Femur (tissue), 1 donor: Measurements from ENCODE around the gene AFF1.

Source experiments
- DNase-seq: peaks from one replicate; pipeline ENCODE4 v3.0.0-alpha.2; 2017

AFF1 gene

DNA sequence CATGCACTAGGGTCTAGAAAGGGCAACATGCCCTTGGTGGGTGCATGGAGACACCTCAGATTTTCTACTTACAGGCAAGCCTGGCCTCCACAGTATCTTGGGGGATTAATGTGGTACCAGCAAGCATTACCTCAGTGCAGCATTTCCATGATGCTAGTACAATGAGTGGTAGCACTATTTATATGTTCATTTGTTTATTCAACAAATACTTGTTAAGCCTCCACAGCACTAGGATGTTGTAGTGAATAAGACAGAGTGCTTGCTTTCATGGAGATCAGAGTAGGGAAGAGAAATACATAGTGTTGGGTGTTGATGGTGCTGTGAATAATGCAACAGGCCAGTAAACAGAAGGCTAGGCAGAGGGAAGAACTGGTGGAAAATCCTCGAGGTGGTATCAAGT, 152.2 kb downstream of the AFF1 start:
- no peak for DNase-seq

DNA sequence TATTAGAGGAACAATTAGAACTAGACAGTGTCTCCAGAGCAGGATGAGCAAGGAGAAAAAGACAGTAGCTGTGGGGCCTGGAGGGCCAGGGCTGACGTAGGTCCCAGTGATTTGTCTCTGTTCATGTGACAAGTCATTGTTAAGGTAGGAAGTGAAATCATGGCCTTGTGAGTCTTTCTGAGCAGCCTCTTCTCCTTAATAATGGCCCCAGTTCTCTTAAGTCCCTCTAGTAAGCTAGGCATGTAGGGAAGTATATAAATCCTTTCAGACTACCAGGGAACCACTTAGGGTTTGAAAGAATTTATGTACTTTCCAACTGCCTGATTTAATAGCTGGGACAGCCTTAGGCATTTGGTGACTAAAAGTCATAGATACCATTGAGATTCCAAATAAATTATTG, 152.6 kb downstream of the AFF1 start:
- DNase-seq, result no peak

DNA sequence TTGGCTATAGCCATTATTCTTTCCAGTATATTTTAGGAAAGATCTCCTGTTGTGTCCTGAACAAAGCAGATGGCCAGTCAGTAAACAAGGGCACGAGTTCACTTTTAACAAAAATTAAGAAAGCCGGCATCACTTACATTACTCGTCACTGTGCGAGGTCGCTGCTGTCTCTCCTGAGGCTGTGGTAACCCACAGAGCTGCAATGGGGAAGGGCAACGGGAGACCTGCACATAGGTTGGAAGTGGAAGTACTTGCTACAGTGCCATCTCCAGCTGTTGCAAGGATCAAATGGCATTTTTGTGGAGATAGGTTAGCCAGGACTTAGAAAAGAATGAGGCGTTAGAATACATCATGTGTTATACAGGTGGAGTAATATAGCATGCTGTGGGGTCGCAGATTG, 153.4 kb downstream of the AFF1 start:
- DNase-seq, result no peak

DNA sequence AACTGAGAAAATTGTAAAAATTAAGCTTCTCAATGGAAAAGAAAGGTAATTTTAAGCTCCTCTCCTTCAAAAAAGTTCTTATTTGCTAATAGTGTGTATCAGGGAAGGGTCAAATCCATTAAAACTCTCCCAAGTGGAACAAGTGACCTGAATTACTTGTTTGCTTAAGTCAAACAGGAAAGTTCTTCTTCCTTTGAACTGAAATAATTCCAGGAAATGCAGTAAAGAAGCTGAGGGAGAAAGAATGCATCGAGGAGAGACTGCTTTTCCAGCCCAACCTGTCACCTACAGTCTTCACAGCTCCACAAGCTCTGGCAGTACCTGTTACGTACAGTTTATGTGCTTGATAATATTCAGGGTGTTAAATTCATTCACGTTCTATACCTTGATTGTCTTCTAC, 154.6 kb downstream of the AFF1 start:
- DNase-seq, result no peak

DNA sequence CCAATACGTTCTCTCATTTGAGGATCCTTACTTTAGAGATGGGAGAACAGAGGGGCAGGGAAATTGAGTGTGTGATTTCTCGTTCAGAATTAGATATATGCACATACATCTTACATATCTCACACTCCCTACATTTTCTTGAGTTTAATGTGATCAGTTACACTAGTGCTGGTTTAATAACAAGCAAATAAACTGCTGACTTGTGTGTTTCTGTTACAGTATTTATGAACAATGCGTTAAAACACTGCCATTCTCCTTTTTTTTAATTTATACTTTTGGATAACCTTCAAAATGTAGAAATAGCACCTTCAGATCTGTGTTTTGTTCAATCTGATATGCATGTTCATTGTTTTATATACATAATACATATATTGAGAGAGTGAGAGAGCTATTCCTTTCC, 155.5 kb downstream of the AFF1 start:
- DNase-seq, result no peak

DNA sequence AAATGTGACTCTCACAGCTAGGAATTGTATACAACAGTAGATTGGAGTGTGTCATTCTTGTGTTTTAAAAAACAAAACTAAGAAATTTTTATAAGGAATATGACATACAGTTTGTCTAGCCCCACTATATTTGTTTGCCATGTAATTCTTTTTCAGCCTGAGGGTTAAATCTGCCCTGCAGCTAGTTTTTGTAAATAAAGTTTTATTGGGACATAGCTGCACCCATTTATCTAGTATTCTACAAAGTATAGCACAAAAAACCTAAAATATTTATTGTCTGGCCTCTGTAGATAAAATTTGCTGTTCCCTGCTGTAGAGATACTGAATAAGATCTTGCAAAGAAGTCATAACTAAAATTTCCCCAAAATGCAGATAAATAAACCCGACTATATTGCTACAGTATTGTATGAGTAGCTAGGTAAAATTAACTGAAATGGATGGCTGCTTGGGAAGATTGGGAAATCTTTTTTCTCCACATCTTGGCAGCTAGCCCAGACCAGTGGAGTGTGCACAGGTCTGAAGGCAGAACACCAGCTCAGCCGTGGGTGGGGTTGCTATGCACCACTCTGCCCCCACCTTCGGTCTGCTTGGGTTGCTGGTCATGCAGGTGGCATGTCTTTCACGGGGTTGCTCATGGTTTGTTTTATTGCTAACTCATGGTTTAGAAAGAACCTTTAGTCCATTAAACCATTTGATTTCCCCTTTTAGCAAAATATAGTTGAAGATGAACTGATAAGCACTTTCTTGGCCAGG, 157.8 kb downstream of the AFF1 start:
- no peak for DNase-seq

DNA sequence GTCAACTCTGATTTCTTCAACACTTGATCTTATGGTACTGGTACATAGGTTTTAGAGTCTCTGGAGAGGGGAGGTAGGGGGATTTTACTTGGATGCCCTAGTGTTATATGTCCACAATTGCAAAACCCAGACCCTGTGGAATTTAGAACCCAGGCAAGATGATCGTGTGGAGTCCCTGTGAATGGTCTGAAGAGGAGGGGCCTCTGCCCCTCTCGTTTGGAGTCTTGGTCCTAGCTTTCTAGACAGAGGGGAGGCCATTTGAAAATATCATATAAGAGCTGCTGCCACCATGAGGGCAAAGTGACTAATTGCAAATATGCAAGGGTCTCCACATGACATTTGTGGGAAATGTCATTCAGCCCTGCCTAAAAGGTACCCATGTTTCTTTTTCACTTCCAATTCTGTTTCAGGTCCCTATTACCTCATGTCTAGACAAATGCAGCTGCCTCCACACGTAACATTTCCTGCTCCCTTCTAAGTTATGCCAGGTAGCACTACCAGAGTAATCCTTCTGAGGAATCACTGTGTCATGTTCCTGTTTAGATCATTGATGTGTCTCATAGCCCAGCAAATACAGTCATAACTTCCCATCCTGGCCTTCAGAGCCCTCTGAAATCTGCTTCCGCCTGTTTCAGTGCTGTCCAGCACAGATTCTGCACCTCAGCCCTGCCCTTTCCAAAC, 158.8 kb downstream of the AFF1 start:
- peak; percentile 50 for DNase-seq

DNA sequence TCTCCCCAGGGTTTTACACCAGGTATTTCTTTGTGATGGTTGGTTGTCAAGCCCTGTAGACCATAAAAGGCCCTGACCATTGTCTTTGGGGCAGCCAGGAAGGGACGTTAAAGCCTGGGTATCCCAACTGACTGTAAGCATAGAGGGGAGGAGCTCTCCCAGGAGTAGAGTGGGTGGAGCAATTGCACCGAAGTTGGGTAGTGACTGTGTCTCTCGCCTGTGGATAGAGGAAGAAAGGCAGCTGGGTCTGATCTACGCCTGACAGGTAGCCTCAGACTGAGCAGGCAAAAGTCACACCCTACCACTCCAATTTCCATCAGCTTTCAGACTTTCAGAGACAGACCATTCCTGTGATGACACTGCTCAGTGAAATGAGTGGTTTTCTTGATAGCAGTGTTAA, 162.3 kb downstream of the AFF1 start:
- no peak for DNase-seq

DNA sequence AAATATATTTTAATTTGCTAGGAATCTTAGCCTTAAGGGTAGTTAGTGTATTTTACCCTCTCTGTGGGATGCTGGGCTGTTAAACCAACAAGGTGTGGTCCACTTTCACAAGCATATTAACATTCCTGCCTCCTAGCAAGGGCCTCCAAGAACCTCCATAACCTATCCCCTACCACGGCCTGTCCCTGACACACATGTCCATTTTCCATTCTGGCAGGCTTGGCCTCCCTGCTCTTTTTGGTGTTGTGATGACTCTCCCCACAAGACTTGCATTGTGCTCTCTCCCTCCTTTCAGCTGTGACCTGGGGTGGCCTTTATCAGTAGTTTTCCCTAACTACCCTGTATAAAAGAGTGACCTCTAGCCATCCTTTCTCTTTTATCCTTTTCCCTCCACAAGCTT, 165.4 kb downstream of the AFF1 start:
- DNase-seq, result no peak

DNA sequence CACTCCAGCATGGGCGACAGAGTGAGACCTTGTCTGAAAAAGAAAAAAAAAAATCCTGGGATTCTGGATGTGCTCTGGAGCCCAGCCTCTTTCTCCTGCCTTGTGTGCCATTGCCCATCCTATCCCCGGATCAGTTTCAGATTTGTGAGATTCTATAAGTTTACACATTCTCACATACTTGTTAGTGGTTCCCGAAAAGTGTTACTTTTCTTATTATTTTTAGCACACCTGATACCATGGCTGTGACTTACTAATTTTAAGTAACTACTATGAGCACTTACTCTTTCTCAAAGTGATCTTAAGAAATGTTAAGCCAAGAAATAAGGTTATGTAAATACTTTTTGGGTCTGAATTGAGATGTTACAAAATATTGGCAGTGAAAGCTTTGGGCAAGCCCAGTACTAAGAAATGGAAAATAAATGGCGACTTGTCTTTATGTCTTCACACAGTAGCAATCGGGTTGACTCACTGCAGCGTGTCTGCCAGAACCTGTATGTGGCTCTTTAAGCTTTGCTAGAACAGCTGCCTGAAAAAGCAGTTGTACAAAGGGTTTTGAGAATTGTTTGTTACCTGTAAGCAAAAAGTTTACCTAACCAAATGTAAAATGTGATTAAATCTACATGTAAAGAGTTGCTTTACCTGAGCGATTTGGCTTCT, 166.9 kb downstream of the AFF1 start:
- DNase-seq, result no peak

DNA sequence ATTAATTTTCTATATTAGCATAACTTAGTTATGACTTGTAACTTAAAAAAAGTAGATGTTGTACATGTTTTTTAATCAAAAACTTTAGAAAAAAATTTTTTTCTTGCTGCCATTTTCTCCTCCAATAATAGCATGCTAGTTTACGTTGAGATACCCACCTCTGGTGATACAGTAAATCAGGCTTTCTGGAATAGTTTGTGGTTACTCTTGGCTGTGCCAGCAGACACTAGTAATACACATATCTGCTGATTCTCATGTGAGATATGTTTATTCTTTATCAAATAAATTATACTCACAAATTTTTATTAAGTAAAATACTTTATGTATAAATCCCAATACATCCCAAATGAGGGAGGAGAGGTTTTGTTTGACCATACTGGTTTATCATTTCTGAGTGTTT, 168.3 kb downstream of the AFF1 start:
- no peak for DNase-seq

DNA sequence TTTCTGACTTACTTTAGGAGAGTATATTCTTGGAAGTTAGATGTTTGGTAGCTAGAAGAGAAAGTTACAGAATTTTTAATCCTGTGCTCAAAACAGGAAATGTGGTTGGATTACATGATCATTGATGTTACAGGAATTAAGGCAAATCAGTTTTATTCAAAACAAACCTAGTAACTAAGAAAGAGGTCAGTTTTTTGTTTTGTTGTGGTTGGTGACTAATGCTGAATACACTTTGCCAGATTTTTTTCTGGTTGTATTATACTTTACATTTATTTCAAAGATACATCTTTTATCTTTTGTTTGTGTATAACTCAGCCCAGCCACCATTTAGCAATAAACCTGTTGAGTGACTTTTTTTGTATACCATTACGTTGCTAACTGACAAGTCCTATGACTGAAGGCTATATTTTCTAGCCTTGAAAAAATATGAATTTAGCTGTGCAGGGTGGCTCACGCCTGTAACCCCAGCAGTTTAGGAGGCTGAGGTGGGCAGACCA, 168.9 kb downstream of the AFF1 start:
- DNase-seq, result no peak

DNA sequence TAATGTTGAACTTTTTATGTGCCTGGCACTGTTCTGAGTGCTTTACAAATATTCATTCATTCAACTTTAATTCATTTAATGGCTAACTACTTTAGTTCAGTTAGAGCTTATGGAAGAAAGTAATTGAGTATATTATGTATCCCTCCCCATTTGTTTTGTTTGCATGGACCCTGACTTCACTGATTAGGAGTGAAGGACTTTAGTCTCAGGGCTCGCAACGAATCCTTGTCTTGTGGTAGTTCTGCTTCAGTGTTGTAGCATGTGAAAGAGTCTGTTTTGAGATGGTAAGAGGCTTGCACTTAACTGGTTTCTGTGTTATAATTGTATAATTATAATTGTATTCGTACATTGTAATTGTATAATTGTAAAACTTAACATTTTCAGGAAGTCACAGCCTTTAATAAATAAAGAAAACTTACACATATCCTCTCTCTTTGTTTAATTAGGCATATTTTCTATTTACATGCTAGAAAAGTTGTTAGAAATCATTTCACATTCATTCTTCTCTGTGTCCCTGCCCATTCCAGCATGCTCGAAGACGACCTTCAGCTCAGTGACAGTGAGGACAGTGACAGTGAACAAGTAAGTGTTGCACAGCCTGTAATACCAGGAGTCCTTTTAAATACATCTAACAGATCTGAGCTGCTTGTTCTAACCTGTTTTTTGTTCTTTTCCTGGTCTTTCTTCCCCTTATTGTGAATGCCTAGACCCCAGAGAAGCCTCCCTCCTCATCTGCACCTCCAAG, 170.5 kb downstream of the AFF1 start:
- DNase-seq, result no peak

DNA sequence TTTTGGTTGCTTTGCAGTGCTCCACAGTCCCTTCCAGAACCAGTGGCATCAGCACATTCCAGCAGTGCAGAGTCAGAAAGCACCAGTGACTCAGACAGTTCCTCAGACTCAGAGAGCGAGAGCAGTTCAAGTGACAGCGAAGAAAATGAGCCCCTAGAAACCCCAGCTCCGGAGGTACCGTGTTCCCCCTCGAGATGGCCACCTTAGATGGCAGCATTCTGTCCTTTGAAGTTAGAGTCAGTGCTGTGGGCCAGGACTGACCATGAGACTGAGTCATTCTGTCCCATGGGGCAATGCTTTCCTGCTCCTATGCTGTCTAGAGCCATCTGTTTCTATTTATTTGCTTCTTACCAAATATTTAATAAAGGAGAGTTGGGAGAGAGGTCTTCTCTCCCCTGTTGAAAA, 173.3 kb downstream of the AFF1 start:
- DNase-seq, result peak; percentile 47

DNA sequence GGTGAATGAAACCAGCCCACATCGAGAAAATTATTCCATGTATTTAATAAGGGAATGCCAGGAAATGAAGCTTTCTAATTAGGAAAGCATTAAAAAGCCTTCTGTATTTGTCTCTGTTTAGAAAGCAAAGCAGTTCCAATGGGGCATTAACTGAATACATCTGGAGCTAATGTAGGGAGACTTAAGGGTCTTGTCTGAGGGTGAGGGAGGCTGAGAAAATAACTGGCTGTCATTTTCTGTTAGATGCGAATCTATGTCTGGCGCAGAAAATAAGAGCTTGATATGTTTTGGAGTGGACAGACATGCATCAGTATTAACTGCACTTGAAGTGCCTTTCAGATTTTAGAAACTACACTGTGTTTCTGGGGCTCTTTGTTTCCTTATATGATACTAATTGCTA, 174.3 kb downstream of the AFF1 start:
- DNase-seq, result no peak

DNA sequence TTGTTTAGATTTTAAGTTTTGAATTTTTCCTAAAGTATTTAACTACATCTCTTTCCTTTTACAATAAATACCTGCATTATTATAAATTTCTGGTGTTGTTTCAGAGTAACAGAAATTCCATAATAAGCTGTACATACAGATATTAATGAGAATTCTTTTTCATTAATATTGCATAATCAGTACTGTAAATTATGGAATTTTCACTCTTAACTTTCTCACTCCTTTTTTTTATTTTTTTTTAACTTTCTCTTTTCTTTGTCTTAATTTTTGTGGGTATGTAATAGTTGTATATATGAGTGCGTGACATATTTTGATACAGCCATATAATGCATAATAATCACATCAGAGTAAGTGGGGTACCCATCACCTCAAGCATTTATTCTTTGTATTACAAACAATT, 175.1 kb downstream of the AFF1 start:
- no peak for DNase-seq

DNA sequence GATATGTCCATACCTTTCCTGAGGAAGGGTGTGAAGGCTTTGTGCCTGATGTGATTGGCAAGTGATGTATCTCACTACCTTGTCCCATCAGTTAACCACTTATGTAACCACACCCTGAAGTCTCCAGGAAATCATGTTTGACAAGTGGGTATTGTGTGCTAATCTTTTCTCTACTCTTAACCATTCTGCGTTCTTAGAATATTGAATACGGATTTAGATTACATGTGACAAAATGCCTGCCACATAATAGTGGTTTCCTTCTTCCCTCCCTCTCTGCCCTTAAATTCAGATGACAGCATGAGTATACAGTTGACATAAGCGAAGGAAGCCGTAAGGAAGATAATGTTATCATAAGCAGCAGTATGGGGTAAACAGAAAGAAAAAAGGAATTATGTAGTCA, 177.3 kb downstream of the AFF1 start:
- no peak for DNase-seq

DNA sequence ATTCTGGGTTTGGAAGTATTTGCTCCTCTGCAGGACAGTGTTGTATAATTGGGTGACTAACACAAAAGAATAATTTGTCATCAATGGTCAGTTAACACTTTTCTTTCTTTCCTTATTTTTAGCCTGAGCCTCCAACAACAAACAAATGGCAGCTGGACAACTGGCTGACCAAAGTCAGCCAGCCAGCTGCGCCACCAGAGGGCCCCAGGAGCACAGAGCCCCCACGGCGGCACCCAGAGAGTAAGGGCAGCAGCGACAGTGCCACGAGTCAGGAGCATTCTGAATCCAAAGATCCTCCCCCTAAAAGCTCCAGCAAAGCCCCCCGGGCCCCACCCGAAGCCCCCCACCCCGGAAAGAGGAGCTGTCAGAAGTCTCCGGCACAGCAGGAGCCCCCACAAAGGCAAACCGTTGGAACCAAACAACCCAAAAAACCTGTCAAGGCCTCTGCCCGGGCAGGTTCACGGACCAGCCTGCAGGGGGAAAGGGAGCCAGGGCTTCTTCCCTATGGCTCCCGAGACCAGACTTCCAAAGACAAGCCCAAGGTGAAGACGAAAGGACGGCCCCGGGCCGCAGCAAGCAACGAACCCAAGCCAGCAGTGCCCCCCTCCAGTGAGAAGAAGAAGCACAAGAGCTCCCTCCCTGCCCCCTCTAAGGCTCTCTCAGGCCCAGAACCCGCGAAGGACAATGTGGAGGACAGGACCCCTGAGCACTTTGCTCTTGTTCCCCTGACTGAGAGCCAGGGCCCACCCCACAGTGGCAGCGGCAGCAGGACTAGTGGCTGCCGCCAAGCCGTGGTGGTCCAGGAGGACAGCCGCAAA, 179.6 kb downstream of the AFF1 start:
- DNase-seq, result no peak

DNA sequence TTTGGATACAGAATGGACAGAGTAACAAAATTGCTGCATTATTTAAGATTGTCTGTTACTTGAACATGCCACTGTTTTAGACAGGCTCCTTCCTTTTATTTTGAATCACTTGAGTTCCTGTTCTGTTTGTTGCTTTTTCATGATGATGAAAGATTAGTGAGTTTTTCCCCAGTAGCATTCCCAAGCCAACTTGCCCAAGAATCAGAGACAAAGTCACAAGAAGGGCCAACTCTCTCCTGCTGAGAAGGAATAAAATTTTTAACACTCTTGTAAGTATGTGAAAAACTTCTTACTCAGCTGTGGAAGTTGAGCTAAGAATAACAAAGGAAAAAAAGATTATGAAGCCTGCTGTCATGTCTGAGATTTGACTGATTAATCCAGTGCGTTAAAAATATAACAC, 181.4 kb downstream of the AFF1 start:
- DNase-seq, result no peak

DNA sequence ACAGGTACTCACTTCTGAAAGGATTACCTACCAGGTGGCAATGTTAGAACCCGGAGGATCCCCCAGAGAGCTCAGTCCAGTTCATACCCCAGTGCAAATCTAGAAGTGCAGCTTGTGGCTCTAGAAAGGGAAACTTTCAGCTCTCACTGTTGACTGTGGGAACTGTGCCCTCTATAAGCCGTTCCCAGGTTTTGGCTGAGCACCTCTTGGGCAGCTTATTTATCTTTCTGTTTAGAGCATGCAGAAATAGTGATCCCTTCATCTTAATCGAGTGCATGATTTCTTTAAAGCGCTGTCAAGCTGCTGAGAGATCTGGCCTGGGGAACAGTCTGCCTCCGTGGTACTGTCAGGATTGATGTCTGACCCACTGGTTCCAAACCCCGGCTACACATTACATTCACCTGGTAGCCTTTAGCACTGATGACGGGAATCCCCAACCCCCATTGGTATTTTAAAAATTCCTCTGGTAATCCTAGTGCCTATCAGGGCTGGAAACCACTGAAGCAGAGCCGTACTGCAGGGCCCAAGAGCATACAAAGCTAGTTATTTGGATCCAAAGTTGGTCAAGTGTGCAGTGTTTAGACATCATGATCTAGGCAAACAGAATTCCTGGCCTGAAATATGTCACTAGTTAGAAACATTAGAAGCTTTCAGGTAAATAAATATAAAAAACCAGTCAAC, 182.4 kb downstream of the AFF1 start:
- DNase-seq, result no peak

DNA sequence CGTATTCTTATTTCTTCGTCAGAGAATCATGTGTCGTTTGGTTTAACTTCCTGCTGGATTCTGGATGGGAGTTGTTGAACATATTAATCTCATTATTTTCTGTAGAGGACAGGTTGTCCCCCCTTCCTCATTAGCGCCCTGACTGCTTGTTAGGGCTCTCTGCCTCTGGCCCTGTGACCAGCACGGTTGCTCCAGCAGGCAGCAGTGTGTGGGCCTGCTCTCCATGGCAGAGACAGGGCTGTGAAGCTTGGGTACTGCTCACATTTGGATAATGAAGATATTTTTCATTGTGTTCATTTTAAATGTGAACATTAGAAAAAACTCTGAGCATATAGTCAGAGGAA, 182.9 kb downstream of the AFF1 start:
- DNase-seq, result no peak

DNA sequence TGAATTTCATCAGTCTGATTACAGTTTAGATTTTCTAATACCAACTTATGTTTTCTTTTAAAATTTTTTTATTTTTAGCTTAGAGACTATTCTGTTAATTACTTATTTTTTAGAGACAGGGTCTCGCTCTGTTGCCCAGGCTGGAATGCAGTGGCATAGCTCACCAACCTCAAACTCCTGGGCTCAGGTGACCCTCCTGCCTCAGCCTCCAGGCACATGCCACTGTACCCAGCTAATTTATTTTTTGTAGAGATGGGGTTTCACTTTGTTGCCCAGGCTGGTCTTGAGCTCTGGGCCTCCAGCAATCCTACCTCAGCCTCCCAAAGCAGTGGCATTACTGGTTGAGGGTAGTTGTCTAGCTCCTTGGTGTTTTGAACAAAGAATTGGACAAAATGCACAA, 183.6 kb downstream of the AFF1 start:
- no peak for DNase-seq
